Kidney (tissue), 14 donors: ENCODE results near the gene GP5. TPM values are rescaled to one million over a fixed set of nuclear protein-coding genes. Genes with fewer than 3 reads are reported as not detected.

Experiments
- DNase-seq, 5 donors: peaks; one replicate each; pipeline ENCODE4 v3.0.0-alpha.2; 2013 to 2020
- FAIRE-seq: peaks from 2 replicates; lab custom pipeline; 2012; peaks lifted over from hg19 to GRCh38; lab: Jason Lieb, UNC
- H3K27ac ChIP-seq, 2 donors: one replicate each; pipeline ENCODE4 v1.7.0; 2013; ENCODE audit warnings: low read depth in 2 of 2, low read length in 2 of 2, inconsistent platforms in 1 of 2
- H3K27me3 ChIP-seq: one replicate; pipeline ENCODE4 v1.7.1; 2013; ENCODE audit warnings: low read length, inconsistent platforms; ENCODE audit not compliant: control insufficient read depth, insufficient read depth
- H3K36me3 ChIP-seq, 3 donors: one replicate each; pipeline versions ENCODE4 v1.7.0 to v1.7.1; 2013; ENCODE audit warnings: low read length in 3 of 3, control low read depth in 1 of 3, inconsistent platforms in 1 of 3; ENCODE audit not compliant: insufficient read depth in 3 of 3, control insufficient read depth in 2 of 3
- H3K4me1 ChIP-seq, 3 donors: one replicate each; pipeline versions ENCODE4 v1.7.0 to v1.7.1; 2013; ENCODE audit warnings: low read length in 3 of 3, inconsistent platforms in 1 of 3, low read depth in 1 of 3; ENCODE audit not compliant: control insufficient read depth in 2 of 3, insufficient read depth in 2 of 3
- H3K4me3 ChIP-seq, 3 donors: one replicate each; pipeline versions ENCODE4 v1.7.0 to v1.8.1; 2013; ENCODE audit warnings: low read length in 3 of 3, control low read depth in 1 of 3, inconsistent platforms in 1 of 3
- H3K9ac ChIP-seq, 3 donors: one replicate each; pipeline versions ENCODE4 v1.7.0 to v1.7.1; 2013; ENCODE audit warnings: low read length in 3 of 3, control low read depth in 1 of 3, inconsistent platforms in 1 of 3
- H3K9me3 ChIP-seq, 3 donors: one replicate each; pipeline versions ENCODE4 v1.7.0 to v1.7.1; 2013; ENCODE audit warnings: low read length in 3 of 3, control low read depth in 1 of 3, inconsistent platforms in 1 of 3; ENCODE audit not compliant: control insufficient read depth in 2 of 3, insufficient read depth in 1 of 3
- intact Hi-C: fragments of 100-400 bp; cut with DNase I; formaldehyde crosslinking; loops from one replicate; pipeline ENCODE4 v1.11.1; 2022
- polyA plus RNA-seq: library from polyadenylated mRNA; stranded (reverse); fragments of 350-450 nt; fragmentation: Illumina TruSeq; extraction: RNeasy Lipid Tissue Mini Kit (QIAGEN cat#74804); gene quantifications from one replicate; pipeline ENCODE4 v1.2.3, GENCODE V29; 2014; ENCODE audit warnings: low read depth, low replicate concordance; ENCODE audit not compliant: insufficient read depth
- total RNA-seq: library from RNA; stranded (reverse); fragmentation: NEBNext Ultra II Directional; extraction: Animal tissue kit (Norgen Biotek cat#: 25700); gene quantifications from one replicate; pipeline ENCODE4 v1.2.1, GENCODE V29; 2021
- TF ChIP-seq, protein P1 (sequence below): IDR thresholded peaks from 3 replicates; pipeline ENCODE4 v1.5.1; 2012; ENCODE audit warnings: mild to moderate bottlenecking, moderate library complexity, borderline replicate concordance; ENCODE audit not compliant: insufficient read depth; ENCODE audit errors: extremely low read depth
- donor health status: control.
- donor health status: control.
- donor health status: control.
- donor health status: control.
- donor health status: control.
- donor health status: DM: yes; HTN: yes; CAD: no.
- donor health status: Normal renal cell carcinoma (clear cell type).

Gene GP5
- total and polyA plus RNA-seq, 2 donors from 2014 or later, result 0.22 TPM; not detected in 1

- Histone ChIP-seq H3K36me3 (no peaks in the 10 kb centered on the region), H3K4me3 (no peak overlapping the region), H3K27ac (no peak overlapping the region), H3K4me1 (no peaks in the 10 kb centered on the region), H3K9me3 (no peaks in the 10 kb centered on the region), H3K9ac (no peak overlapping the region), H3K27me3 (no peaks in the 10 kb centered on the region)
- DNase-seq, result no peak
- TF ChIP-seq, protein P1, sequence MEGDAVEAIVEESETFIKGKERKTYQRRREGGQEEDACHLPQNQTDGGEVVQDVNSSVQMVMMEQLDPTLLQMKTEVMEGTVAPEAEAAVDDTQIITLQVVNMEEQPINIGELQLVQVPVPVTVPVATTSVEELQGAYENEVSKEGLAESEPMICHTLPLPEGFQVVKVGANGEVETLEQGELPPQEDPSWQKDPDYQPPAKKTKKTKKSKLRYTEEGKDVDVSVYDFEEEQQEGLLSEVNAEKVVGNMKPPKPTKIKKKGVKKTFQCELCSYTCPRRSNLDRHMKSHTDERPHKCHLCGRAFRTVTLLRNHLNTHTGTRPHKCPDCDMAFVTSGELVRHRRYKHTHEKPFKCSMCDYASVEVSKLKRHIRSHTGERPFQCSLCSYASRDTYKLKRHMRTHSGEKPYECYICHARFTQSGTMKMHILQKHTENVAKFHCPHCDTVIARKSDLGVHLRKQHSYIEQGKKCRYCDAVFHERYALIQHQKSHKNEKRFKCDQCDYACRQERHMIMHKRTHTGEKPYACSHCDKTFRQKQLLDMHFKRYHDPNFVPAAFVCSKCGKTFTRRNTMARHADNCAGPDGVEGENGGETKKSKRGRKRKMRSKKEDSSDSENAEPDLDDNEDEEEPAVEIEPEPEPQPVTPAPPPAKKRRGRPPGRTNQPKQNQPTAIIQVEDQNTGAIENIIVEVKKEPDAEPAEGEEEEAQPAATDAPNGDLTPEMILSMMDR, result no peak
- no peak for FAIRE-seq
- intact Hi-C loops, result no loop called here
These were observed 21.4 kb downstream of the GP5 start for GRCh38 chr3:194377708-194378107.

DNA sequence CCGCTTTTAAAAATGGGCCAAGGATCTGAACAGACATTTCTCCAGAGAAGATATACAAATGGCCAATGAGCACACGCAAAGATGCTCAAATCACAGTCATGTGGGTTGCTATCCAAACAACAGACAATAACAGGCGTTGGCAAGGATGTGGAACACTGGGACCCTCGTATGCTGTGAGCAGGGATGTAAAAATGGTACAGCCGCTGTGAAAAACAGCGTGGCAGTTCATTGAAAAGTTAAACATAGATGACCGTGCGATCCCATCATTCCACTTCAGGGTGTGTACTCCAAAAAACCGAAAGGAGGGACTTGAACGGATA, 22.9 kb downstream of the GP5 start:
- TF ChIP-seq, protein P1, result no peak
- FAIRE-seq (no peak), DNase-seq (no peak)
- Histone ChIP-seq H3K9ac (no peak overlapping the region), H3K27ac (no peak overlapping the region), H3K27me3 (no peaks in the 10 kb centered on the region), H3K4me1 (no peaks in the 10 kb centered on the region), H3K9me3 (no peaks in the 10 kb centered on the region), H3K36me3 (no peaks in the 10 kb centered on the region), H3K4me3 (no peak overlapping the region)
- intact Hi-C loops, result no loop called here

DNA sequence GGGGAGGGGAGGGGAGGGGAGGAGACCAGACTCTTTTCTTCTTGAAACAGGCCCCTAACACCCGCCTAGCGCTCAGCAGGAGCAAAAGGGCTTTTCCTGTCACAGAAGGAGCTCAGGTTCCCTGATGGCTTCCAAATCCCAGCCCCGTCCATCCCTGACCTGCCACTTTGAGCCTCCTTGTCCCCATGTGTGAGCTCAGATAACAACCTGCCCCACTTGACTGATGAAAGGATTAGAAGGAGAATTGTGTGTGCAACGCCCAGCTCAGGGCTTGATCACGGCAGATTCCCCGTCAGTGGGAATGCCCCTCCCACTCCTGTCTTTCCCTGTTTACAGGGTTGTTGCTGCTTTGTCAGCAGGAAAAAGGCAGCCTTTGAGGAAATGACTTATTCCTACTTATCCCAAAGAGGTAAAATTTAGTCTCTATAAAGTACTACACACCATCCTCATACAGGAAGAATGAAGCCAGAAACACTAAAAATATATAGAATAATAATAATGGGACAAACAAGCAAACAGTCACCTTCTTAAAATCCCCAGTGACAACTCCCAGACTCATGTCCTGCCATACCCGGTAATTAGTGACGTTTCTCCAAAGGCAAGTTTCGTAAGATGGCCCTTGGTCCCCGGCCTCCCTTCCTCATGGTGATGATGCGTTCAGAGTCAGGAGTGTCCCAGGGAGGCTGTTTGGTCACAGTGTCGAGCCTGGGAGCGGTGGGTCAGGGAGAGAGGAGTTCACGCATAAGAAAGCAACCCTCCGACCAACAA, 23.4 kb downstream of the GP5 start:
- FAIRE-seq (no peak), DNase-seq (peak in 4 of 5 donors; percentile 39 to 53 (median 44))
- Histone ChIP-seq H3K36me3 (no peaks in the 10 kb centered on the region), H3K4me3 (no peak overlapping the region), H3K9me3 (no peaks in the 10 kb centered on the region), H3K4me1 (no peaks in the 10 kb centered on the region), H3K27me3 (no peaks in the 10 kb centered on the region), H3K27ac (no peak overlapping the region), H3K9ac (no peak overlapping the region)
- TF ChIP-seq, protein P1, result no peak
- intact Hi-C loops, result no loop called here
